ENCODE measurements around the gene TNFAIP3. TPM values are rescaled to one million over a fixed set of nuclear protein-coding genes. Genes with fewer than 3 reads are reported as not detected.

The TNFAIP3 gene
- total RNA-seq, 1 donor from 2014 or later = 45.9 TPM

- ATAC-seq (no peak), DNase-seq (no peak)
- Histone ChIP-seq H3K36me3 (no peaks in the 10 kb centered on the region), H3K9me3 (no peaks in the 10 kb centered on the region), H3K4me3 (no peak overlapping the region), H3K27ac (no peak overlapping the region), H3K4me1 (peaks cover 8% of the 10 kb centered on the region), H3K27me3 (no peaks in the 10 kb centered on the region)
- TF ChIP-seq CTCF (IDR thresholded peaks at IDR 0.05) = no peak
- intact Hi-C loops (cut with DNase I) = no loop called here
Measured at GRCh38 chr6:137849181-137849980, 17.7 kb upstream of the TNFAIP3 start.

GRCh38 chr6:137849981-137850714, 16.9 kb upstream of the TNFAIP3 start:
- H3K9me3 ChIP-seq = no peaks in the 10 kb centered on the region
- H3K4me1 ChIP-seq = peaks cover 8% of the 10 kb centered on the region
- H3K4me3 ChIP-seq = no peak overlapping the region
- no peaks in the 10 kb centered on the region for H3K36me3 ChIP-seq
- intact Hi-C loops (cut with DNase I) = no loop called here
- no peak for TF ChIP-seq CTCF (IDR thresholded peaks at IDR 0.05)
- no peaks in the 10 kb centered on the region for H3K27me3 ChIP-seq
- DNase-seq (no peak), ATAC-seq (no peak)
- no peak overlapping the region for H3K27ac ChIP-seq

GRCh38 chr6:137850816-137851602, 16.1 kb upstream of the TNFAIP3 start:
- Histone ChIP-seq H3K4me1 (peaks cover 8% of the 10 kb centered on the region), H3K36me3 (no peaks in the 10 kb centered on the region), H3K27ac (no peak overlapping the region), H3K9me3 (no peaks in the 10 kb centered on the region), H3K4me3 (no peak overlapping the region), H3K27me3 (no peaks in the 10 kb centered on the region)
- no peak for DNase-seq
- intact Hi-C loops (cut with DNase I) = no loop called here
- no peak for TF ChIP-seq CTCF (IDR thresholded peaks at IDR 0.05)
- ATAC-seq = no peak

- no peak overlapping the region for H3K4me3 ChIP-seq
- no peak for DNase-seq
- intact Hi-C loops (cut with DNase I) = no loop called here
- ATAC-seq = no peak
- no peaks in the 10 kb centered on the region for H3K36me3 ChIP-seq
- H3K27ac ChIP-seq = no peak overlapping the region
- H3K4me1 ChIP-seq = peaks cover 8% of the 10 kb centered on the region
- TF ChIP-seq CTCF (IDR thresholded peaks at IDR 0.05) = no peak
- H3K27me3 ChIP-seq = no peaks in the 10 kb centered on the region
- H3K9me3 ChIP-seq = no peaks in the 10 kb centered on the region
Measured at GRCh38 chr6:137851669-137852068, 15.4 kb upstream of the TNFAIP3 start.

- no peaks in the 10 kb centered on the region for H3K9me3 ChIP-seq
- no peak overlapping the region for H3K4me3 ChIP-seq
- H3K4me1 ChIP-seq = peaks cover 8% of the 10 kb centered on the region
- no peaks in the 10 kb centered on the region for H3K27me3 ChIP-seq
- no peak for ATAC-seq
- no peak for DNase-seq
- no peak overlapping the region for H3K27ac ChIP-seq
- intact Hi-C loops (cut with DNase I) = no loop called here
- no peak for TF ChIP-seq CTCF (IDR thresholded peaks at IDR 0.05)
- no peaks in the 10 kb centered on the region for H3K36me3 ChIP-seq
Measured at GRCh38 chr6:137852346-137852745, 14.7 kb upstream of the TNFAIP3 start.

All from upper lobe of right lung (tissue), 1 donor.